Activated T-cell treated with anti-CD3 and anti-CD28 coated beads, Interleukin-2, amount 50 U/mL, for 4 hours (primary cell): ENCODE results near the gene KIF22. TPM values are rescaled to one million over a fixed set of nuclear protein-coding genes. Genes with fewer than 3 reads are reported as not detected.

Experiments used
- ATAC-seq, 2 donors: fragments of 200-7000 bp; cut with Tn5 transposase; one replicate each; pipeline ENCODE4 v1.10.0; 2021
- DNase-seq: peaks from one replicate; pipeline ENCODE4 v3.0.0-alpha.2; 2020
- H3K27me3 Mint-ChIP-seq: one replicate; pipeline ENCODE4 v1.8.0; 2021; ENCODE audit warnings: low read depth, mixed read lengths
- H3K36me3 Mint-ChIP-seq: one replicate; pipeline ENCODE4 v1.8.0; 2022; ENCODE audit warnings: mixed read lengths; ENCODE audit not compliant: insufficient read depth
- H3K4me1 Mint-ChIP-seq: one replicate; pipeline ENCODE4 v1.8.0; 2021; ENCODE audit warnings: low read depth, mixed read lengths
- H3K4me3 Mint-ChIP-seq: one replicate; pipeline ENCODE4 v1.8.0; 2021; ENCODE audit warnings: mild to moderate bottlenecking, moderate library complexity, mixed read lengths
- H3K9me3 Mint-ChIP-seq: one replicate; pipeline ENCODE4 v1.8.0; 2021; ENCODE audit warnings: mixed read lengths
- total RNA-seq, 3 donors: library from RNA; stranded (reverse); gene quantifications; one replicate each; pipeline ENCODE4 v1.2.1, GENCODE V29; 2021

The KIF22 gene
- total RNA-seq, 3 donors from 2014 or later, result 73.5 to 82.2 (median 79.7) TPM

DNA sequence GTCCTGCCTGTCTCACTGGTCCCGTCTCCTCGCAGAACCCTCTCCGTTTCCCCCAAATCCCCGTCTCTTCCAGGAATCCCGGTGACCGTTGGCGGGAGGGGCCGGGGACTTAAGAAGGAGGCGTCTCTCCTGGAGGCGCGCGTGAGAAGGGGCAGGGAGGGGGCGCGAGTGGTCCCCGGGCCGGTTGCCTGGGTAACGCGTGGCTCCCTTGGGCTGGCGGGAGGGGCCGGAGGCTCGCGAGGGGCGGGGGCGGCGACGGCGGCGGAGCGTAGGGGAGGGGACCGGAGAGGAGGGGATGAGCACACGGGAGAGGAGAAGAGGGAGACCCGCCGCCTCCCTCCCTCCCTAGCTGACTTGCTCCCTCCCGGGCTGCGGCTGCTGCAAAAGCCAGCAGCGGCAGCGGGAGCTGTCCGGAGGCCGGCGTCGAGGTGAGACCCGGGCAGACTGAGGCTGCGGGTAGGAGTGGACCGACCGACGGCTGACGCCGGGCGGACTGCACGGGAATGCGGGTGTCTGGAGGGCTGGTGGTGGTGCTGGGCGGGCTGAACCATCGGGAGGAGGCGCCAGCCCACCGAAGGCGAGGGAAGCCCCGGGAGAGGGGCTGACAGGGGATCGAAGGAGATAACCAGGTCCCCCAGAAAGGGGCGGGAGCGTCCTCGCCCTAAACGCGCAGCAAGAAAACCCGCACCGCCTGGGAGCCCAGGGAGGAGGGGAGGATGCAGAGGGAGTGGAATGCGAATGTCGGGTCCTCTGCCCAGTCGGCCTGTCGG, 21.5 kb downstream of the KIF22 start, which contains the start of gene PRRT2:
Gene PRRT2 (plus strand): TSS at position 298 of the 770 bp plus-strand sequence. CDS start 862 bp downstream, outside the sequence.
- DNase-seq (peak; percentile 41), ATAC-seq (no peak)
- Mint-ChIP-seq H3K36me3 (peaks cover 10% of the 10 kb centered on the region), H3K4me1 (peaks cover 64% of the 10 kb centered on the region), H3K27me3 (no peaks in the 10 kb centered on the region), H3K4me3 (peak within 1 kb of the TSS; percentile 78), H3K9me3 (no peaks in the 10 kb centered on the region)

DNA sequence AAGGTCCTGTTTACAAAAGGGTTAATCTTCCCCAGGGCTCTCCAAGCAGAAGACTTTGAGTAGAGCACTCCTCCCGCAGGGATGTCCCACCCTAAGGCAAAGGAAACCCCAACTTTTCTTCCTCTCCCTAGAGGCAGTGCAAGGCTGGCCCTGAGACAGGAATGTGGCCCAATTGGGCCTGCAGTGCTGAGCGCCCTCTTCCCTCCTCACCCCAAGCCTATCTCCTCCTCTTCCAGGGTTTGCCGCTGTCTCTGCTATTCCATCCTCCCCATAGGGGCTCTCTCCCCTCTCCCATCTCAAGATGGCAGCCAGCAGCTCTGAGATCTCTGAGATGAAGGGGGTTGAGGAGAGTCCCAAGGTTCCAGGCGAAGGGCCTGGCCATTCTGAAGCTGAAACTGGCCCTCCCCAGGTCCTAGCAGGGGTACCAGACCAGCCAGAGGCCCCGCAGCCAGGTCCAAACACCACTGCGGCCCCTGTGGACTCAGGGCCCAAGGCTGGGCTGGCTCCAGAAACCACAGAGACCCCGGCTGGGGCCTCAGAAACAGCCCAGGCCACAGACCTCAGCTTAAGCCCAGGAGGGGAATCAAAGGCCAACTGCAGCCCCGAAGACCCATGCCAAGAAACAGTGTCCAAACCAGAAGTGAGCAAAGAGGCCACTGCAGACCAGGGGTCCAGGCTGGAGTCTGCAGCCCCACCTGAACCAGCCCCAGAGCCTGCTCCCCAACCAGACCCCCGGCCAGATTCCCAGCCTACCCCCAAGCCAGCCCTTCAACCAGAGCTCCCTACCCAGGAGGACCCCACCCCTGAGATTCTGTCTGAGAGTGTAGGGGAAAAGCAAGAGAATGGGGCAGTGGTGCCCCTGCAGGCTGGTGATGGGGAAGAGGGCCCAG, 22.4 kb downstream of the KIF22 start:
- Mint-ChIP-seq H3K36me3 (peaks cover 12% of the 10 kb centered on the region), H3K4me1 (peaks cover 66% of the 10 kb centered on the region)

DNA sequence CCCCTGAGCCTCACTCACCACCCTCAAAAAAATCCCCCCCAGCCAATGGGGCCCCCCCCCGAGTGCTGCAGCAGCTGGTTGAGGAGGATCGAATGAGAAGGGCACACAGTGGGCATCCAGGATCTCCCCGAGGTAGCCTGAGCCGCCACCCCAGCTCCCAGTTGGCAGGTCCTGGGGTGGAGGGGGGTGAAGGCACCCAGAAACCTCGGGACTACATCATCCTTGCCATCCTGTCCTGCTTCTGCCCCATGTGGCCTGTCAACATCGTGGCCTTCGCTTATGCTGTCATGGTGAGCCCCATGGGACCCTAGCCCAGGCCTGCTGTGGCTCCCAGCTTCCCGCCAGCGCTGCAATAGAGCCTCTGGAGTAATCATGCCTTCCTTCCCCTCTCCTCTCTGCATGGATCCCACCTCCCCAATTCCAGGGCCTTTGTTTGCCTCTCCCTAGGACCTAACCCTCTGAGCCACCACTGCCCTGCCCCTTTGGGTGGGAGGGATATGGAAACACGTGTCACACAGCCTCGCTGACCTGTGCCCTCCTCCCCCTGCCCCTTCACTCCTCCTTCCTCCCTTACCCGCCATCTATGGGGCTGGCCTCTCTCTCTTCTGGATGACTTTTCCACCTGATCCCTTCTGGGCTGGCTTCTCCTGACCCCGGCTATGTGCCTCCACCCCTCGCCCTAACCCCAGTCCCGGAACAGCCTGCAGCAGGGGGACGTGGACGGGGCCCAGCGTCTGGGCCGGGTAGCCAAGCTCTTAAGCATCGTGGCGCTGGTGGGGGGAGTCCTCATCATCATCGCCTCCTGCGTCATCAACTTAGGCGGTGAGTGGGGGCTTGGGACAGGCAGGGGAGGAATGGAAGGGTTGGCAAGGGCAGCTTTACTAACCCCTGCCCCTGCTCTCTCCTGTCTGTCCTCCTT, 23.4 kb downstream of the KIF22 start:
- ATAC-seq (no peak), DNase-seq (no peak)
- H3K9me3 Mint-ChIP-seq, result no peaks in the 10 kb centered on the region
- H3K27me3 Mint-ChIP-seq, result no peaks in the 10 kb centered on the region
- H3K4me3 Mint-ChIP-seq, result no peak overlapping the region
- peaks cover 12% of the 10 kb centered on the region for H3K36me3 Mint-ChIP-seq
- H3K4me1 Mint-ChIP-seq, result peaks cover 66% of the 10 kb centered on the region

More for the DNA sequence above, 22.4 kb downstream of the KIF22 start:
- H3K9me3 Mint-ChIP-seq, result no peaks in the 10 kb centered on the region
- DNase-seq (no peak), ATAC-seq (no peak)
- no peaks in the 10 kb centered on the region for H3K27me3 Mint-ChIP-seq
- peak overlapping the region; percentile 78 for H3K4me3 Mint-ChIP-seq

DNA sequence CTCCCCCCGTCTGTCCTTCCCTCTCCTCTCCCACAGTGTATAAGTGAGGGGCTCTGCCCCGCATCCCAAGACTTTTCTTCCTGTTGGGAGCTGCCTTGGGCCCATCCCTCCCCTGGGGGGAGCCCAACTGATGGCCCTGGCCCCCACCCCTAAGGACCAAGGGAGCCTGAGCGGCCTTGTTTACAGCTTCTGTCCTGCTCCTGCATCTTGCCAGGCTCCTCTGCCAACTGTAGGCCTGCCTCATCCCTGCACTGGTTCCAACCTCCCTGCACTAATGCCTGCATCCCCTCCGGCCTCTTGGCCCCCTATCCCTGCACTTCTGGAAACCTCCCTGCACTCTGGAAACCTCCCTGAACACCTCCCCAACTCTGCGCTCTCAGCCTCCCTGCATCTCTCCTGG, 24.0 kb downstream of the KIF22 start:
- Mint-ChIP-seq H3K36me3 (peaks cover 13% of the 10 kb centered on the region), H3K27me3 (no peaks in the 10 kb centered on the region), H3K9me3 (no peaks in the 10 kb centered on the region), H3K4me1 (peaks cover 70% of the 10 kb centered on the region), H3K4me3 (peak overlapping the region; percentile 96)
- DNase-seq, result no peak
- no peak for ATAC-seq

DNA sequence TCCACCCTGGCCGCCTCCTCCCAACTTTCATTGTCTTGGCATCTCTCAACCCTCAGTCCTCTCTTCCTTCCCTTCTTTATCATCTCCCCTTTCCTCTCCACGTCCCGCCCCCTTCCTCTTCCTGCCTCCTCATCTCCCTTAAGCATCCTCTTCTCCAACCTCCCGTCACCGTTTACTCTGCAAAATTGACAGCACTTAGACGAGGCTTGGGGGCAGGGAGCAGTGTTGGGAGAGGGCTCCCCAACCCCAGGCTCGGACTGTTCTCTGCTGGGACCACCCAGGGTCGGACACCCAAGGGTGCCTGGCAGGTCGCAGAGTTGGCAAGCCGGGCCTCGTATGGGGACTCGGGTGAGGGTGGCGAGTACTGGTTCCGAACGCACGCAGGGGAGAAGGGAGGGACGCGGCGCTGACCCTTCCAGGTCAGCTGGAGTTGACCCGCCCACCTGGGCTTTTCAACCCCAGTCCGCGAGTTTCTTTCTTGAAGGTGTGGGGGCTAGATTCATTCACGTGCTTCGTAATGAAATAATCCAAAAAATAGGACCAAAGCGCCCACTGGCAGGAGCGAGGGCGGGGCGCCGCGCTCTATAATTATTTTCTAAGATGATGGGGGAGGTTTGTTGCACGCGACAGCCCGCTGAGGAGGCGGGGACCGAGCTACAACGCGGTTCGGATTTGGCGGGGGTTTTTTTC, 24.6 kb downstream of the KIF22 start:
- DNase-seq (no peak), ATAC-seq (no peak)
- H3K36me3 Mint-ChIP-seq, result peaks cover 16% of the 10 kb centered on the region
- peak overlapping the region; percentile 96 for H3K4me3 Mint-ChIP-seq
- peaks cover 72% of the 10 kb centered on the region for H3K4me1 Mint-ChIP-seq
- H3K27me3 Mint-ChIP-seq, result no peaks in the 10 kb centered on the region
- H3K9me3 Mint-ChIP-seq, result no peaks in the 10 kb centered on the region

DNA sequence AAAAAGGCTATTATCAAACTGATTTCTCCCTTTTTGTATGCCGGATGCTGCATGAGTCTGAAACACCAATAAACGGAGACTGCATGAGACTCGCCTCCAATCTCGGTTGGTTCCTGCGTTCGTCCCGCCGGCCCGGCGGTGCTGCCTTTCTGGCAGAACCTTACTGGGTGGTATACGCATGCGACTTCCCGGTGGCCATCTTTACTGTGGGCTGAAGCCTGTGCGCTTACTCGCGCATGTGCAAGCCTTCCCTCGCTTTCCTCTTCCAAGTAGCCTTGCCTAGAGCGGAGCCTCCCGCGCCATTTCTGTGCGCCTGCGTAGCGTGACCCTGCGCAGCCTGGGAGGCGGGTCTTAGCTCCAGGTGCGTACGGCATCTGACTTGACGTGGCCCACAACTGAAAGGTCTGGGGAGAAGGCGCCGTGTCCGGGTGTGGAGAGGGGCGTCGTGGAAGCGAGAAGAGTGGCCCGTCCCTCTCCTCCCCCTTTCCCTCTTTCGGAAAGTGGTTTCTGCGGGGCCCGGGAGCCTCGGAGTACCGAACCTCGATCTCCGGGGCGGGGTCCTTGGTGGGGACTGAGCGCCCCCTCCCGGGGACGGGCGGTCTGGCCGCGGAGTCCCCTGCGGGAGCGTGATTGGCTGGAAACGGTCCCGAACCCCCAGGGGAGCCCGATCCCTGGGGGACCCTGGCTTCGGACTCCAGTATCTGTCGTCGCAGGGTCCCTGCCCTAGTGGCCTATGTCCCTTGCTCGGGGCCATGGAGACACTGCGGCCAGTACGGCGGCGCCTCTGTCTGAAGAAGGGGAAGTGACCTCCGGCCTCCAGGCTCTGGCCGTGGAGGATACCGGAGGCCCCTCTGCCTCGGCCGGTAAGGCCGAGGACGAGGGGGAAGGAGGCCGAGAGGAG, 25.5 kb downstream of the KIF22 start, which contains the start of gene PAGR1:
Gene PAGR1 (plus strand): TSS at position 360 of the 901 bp plus-strand sequence. CDS start 374 bp downstream, at position 734.
- Mint-ChIP-seq H3K4me1 (peaks cover 68% of the 10 kb centered on the region), H3K9me3 (no peaks in the 10 kb centered on the region), H3K4me3 (peak within 1 kb of the TSS; percentile 96), H3K27me3 (no peaks in the 10 kb centered on the region), H3K36me3 (peaks cover 16% of the 10 kb centered on the region)
- ATAC-seq (peak; percentile 70 to 73), DNase-seq (peak; percentile 98)

DNA sequence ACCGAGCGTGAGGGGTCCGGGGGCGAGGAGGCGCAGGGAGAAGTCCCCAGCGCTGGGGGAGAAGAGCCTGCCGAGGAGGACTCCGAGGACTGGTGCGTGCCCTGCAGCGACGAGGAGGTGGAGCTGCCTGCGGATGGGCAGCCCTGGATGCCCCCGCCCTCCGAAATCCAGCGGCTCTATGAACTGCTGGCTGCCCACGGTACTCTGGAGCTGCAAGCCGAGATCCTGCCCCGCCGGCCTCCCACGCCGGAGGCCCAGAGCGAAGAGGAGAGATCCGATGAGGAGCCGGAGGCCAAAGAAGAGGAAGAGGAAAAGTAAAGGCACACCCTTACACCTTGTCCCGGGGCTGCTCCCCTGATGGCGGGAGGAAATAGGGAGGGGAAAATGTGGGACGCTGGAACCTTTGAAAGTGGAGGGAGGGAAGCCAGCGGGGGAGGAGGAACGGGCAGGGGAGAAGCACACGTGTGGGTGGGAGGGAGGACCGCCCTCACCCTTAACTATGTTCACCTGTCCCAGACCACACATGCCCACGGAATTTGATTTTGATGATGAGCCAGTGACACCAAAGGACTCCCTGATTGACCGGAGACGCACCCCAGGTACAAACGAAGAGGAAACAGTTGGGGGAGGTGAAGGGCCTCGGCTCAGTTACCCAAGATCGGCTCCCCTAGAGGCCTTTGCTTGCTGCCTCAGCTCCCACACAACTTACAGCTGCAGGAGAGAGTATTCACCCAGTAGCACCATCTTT, 26.3 kb downstream of the KIF22 start:
- DNase-seq (peak; percentile 29), ATAC-seq (peak; percentile 29 to 37)
- H3K36me3 Mint-ChIP-seq, result peaks cover 16% of the 10 kb centered on the region
- H3K27me3 Mint-ChIP-seq, result no peaks in the 10 kb centered on the region
- H3K4me1 Mint-ChIP-seq, result peaks cover 67% of the 10 kb centered on the region
- peak overlapping the region; percentile 96 for H3K4me3 Mint-ChIP-seq
- no peaks in the 10 kb centered on the region for H3K9me3 Mint-ChIP-seq

DNA sequence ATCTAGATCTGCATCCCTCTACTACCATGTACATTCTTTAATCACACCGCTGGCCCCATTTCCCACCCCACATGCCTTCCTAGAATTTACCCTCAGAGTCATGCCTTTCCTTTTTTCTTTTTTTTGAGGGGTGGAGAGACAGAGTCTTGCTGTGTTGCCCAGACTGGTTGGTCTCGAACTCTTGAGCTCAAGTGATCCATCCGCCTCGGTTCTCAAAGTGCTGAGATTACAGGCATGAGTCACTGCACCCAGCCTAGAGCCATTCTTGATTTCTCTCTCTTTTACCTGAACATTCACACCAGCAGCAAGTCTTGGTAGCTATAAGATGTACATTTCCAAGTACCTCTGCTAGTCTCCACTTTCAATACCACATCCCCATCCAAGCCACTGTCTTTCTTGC, 27.5 kb downstream of the KIF22 start:
- ATAC-seq, result no peak
- no peaks in the 10 kb centered on the region for H3K9me3 Mint-ChIP-seq
- peaks cover 19% of the 10 kb centered on the region for H3K36me3 Mint-ChIP-seq
- peaks cover 71% of the 10 kb centered on the region for H3K4me1 Mint-ChIP-seq
- H3K27me3 Mint-ChIP-seq, result no peaks in the 10 kb centered on the region
- DNase-seq, result no peak
- peak overlapping the region; percentile 71 for H3K4me3 Mint-ChIP-seq

DNA sequence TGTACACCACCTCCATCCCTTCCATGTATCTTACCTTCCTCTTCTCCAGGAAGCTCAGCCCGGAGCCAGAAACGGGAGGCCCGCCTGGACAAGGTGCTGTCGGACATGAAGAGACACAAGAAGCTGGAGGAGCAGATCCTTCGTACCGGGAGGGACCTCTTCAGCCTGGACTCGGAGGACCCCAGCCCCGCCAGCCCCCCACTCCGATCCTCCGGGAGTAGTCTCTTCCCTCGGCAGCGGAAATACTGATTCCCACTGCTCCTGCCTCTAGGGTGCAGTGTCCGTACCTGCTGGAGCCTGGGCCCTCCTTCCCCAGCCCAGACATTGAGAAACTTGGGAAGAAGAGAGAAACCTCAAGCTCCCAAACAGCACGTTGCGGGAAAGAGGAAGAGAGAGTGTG, 29.0 kb downstream of the KIF22 start:
- DNase-seq (no peak), ATAC-seq (no peak)
- Mint-ChIP-seq H3K9me3 (no peaks in the 10 kb centered on the region), H3K27me3 (no peaks in the 10 kb centered on the region), H3K36me3 (peaks cover 19% of the 10 kb centered on the region), H3K4me1 (peaks cover 73% of the 10 kb centered on the region), H3K4me3 (peak overlapping the region; percentile 91)

DNA sequence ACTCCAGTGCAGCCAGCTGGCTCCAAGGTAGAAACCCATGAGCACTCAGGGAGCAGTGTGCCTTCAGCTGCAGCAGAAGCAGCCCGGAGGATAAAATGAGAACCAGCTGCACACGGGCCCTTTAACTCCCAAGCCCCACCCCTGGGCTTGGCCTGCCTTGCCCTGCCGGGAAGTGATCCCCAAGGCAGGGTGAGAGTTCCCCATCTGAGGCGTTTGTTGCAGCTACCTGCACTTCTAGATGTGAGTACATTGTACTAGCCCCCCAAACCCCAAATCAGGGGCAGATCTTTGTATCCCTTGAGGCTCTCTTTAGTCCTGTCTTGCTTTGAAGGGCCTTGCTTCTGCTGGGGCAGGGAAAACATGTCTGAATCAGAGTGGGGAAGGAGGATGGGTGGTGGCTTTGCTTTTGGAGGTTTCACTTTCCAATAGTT, 29.7 kb downstream of the KIF22 start, which contains the start of gene MVP:
Gene MVP (plus strand): TSS at position 192 of the 431 bp plus-strand sequence. CDS start 10,088 bp downstream, outside the sequence.
- H3K9me3 Mint-ChIP-seq, result no peaks in the 10 kb centered on the region
- peak within 1 kb of the TSS; percentile 91 for H3K4me3 Mint-ChIP-seq
- ATAC-seq (peak; percentile 9 to 10), DNase-seq (peak; percentile 42)
- no peaks in the 10 kb centered on the region for H3K27me3 Mint-ChIP-seq
- H3K36me3 Mint-ChIP-seq, result peaks cover 19% of the 10 kb centered on the region
- H3K4me1 Mint-ChIP-seq, result peaks cover 73% of the 10 kb centered on the region

DNA sequence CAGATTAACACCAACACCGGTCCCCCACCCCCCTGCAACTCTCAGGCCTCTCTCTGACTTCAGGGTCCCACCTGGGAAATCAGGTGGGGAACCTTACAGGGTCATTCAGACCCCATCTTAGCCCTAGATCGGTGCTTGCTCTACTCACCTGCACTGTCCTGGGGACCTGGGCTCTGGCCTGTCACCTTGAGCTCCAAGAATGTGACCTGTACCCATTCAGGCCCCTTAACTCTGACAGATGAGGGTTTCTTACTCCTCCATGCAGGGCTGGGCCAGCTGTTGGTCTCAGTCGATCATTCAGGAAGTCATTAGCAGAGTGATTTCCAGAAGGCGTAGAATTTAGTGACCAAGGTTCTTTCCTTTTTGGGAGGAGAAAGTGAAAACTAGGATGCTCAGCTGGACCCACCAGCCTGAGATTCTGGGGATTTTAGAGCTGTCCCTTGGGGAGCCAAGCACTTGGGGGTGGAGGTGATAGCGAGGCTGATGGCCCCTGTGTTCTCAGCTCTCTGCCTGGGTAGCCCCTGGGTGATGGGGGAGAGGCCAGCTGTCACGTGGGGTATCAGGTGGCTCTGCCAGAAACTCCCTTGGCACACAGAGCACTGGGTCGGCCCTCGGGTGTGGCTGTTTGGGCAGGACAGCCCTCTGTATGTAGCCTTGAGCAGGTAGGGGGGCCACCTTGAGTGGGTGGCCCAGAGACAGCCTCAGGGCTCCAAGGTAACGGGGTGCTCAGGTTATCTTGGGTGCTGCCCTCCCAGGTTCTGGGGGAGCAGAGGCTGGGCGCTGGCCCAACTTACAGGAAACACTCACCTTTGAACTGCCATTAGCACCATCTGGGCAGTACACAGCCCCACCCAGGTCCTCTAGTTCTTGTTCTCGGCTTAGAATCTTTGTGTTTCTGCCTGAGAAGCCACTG, 30.4 kb downstream of the KIF22 start:
- Mint-ChIP-seq H3K27me3 (no peaks in the 10 kb centered on the region), H3K9me3 (no peaks in the 10 kb centered on the region), H3K4me1 (peaks cover 75% of the 10 kb centered on the region), H3K4me3 (peak overlapping the region; percentile 91), H3K36me3 (peaks cover 19% of the 10 kb centered on the region)
- peak; percentile 31 for DNase-seq
- ATAC-seq, result peak in 1 of 2 donors; percentile 2
